Upper lobe of left lung (tissue), 4 donors: ENCODE measurements around the gene UBTF.
A peak's percentile ranks its signal among the peaks of the same experiment; 100 is the strongest.

Experiments used
- CTCF ChIP-seq, 6 experiments: fragments of 450-650 bp in 4 of 6; fragments of 200-600 bp in 2 of 6; sonication (generic) in 2 of 6; IDR thresholded peaks; one replicate each; pipeline ENCODE4 v1.5.1; 2016 to 2019; ENCODE audit warnings: antibody characterized with exemption in 6 of 6
- EP300 ChIP-seq, 4 donors: sonication (generic); formaldehyde crosslinking; IDR thresholded peaks; one replicate each; pipeline ENCODE4 v1.5.1; 2017; ENCODE audit warnings: antibody characterized with exemption in 4 of 4, control low read depth in 2 of 4
- POLR2A ChIP-seq, 4 donors: fragments of 450-650 bp; IDR thresholded peaks; one replicate each; pipeline ENCODE4 v1.5.1; 2016 to 2017; ENCODE audit warnings: antibody characterized with exemption in 4 of 4, mild to moderate bottlenecking in 2 of 4
- POLR2AphosphoS5 ChIP-seq, 2 donors: sonication (generic); formaldehyde crosslinking; IDR thresholded peaks; one replicate each; pipeline ENCODE4 v1.5.1; 2017; ENCODE audit warnings: antibody characterized with exemption in 2 of 2

GRCh38 chr17:44200478-44201155 is 18.9 kb downstream of the UBTF start:
- TF ChIP-seq CTCF (IDR thresholded peaks at IDR 0.05) (no peak), POLR2A (IDR thresholded peaks at IDR 0.05) (no peak), EP300 (IDR thresholded peaks at IDR 0.05) (no peak), POLR2AphosphoS5 (IDR thresholded peaks at IDR 0.05) (peak in 1 of 2 donors; percentile 42)
